Measurements from ENCODE around the gene FAM13A.

DNA sequence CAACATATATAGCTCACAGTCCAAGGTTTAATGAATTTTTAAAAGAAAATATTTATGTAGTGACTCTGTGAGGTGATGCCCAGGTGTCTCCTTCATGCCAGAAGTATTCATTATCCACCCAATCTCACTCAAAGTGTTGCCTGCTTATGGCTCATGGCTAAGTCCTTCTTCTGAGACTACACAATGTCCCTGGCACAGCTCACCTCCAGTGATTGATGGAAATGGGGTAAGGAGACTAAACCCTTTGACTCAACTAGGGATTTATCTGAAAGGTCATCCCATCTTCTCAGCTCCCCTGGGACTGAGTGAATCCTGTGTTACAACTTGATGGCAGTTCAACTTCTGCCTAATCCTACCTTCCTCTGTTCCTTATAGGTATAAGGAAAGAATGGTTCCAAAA lies 74.2 kb downstream of the FAM13A start:
- TF ChIP-seq CTCF (IDR thresholded peaks at IDR 0.05; ENCODE audit: control extremely low read depth in 1 of 3, insufficient read depth in 1 of 3, low read depth in 1 of 3, low read length in 3 of 3): no peak
- no peak for TF ChIP-seq SRF (IDR thresholded peaks at IDR 0.05; ENCODE audit: low read depth, low read length)

Data from H1 (cell line).